ENCODE measurements around the gene ST8SIA2. TPM values are rescaled to one million over a fixed set of nuclear protein-coding genes. Genes with fewer than 3 reads are reported as not detected.

Gene ST8SIA2
- total RNA-seq, 1 donor: under 0.01 TPM

DNA sequence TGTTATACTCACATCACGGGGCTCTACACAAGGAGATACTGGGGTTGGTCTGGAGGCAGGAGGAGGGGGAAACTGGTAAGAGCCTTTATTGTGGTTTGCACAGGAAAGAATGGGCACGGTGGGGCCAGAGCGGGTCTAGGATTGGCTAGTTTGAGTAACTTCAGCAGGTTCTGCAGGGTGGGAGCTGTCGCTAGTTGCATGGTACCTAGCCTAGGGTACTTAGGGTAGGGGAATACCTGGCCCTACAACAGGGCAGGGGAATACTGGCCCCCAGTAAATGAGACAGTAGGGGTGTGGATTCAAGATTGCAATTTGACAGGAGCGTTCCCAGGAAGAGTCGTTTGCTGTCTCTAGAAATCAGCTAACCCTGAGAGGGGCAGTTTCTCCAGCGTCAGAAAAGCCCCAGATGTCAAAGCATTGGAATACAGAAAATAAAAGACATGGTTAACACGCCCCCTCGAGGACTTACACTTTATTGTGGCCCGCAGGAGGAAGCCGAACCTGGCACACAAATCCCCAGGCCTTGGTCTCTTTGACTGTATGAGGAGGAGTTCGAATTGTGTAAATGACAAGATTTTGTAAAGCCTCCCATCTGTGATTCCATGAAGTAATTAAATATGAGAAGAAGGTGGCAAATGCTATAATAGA lies 32.0 kb downstream of the ST8SIA2 start:
- TF ChIP-seq, protein P1, sequence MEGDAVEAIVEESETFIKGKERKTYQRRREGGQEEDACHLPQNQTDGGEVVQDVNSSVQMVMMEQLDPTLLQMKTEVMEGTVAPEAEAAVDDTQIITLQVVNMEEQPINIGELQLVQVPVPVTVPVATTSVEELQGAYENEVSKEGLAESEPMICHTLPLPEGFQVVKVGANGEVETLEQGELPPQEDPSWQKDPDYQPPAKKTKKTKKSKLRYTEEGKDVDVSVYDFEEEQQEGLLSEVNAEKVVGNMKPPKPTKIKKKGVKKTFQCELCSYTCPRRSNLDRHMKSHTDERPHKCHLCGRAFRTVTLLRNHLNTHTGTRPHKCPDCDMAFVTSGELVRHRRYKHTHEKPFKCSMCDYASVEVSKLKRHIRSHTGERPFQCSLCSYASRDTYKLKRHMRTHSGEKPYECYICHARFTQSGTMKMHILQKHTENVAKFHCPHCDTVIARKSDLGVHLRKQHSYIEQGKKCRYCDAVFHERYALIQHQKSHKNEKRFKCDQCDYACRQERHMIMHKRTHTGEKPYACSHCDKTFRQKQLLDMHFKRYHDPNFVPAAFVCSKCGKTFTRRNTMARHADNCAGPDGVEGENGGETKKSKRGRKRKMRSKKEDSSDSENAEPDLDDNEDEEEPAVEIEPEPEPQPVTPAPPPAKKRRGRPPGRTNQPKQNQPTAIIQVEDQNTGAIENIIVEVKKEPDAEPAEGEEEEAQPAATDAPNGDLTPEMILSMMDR (IDR thresholded peaks at IDR 0.05; ENCODE audit: insufficient read depth, low read depth, low read length): no peak
- no peak overlapping the region for H3K4me3 ChIP-seq (ENCODE audit: low read depth, low read length)
- DNase-seq (ENCODE audit: low read depth): no peak

GRCh38 chr15:92429378-92430068 lies 35.8 kb downstream of the ST8SIA2 start:
- TF ChIP-seq, protein P1 (IDR thresholded peaks at IDR 0.05; ENCODE audit: insufficient read depth, low read depth, low read length): no peak
- peak; percentile 6 for DNase-seq (ENCODE audit: low read depth)
- H3K4me3 ChIP-seq (ENCODE audit: low read depth, low read length): no peak overlapping the region

DNA sequence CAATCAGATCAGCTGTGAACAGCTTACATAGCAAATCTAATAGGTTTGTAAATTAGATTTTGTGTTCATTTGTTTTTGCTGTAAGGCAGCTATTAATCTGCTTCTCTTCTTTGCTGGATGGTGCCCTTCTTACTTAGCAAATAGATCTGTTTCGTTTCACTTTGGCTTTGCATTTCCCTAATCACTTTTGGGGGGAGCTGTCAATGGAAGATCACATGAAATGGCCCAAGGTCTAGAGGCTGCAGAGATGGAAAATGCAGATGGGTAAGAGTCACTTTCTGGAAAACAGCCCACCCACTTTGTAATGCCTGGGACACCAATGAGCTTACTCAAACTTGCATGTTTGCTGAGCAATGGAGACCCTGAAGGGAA lies 36.4 kb downstream of the ST8SIA2 start:
- no peak overlapping the region for H3K4me3 ChIP-seq (ENCODE audit: low read depth, low read length)
- DNase-seq (ENCODE audit: low read depth): no peak
- TF ChIP-seq, protein P1 (IDR thresholded peaks at IDR 0.05; ENCODE audit: insufficient read depth, low read depth, low read length): no peak

GRCh38 chr15:92435145-92435544 lies 41.5 kb downstream of the ST8SIA2 start:
- H3K4me3 ChIP-seq (ENCODE audit: low read depth, low read length): no peak overlapping the region
- DNase-seq (ENCODE audit: low read depth): no peak
- TF ChIP-seq, protein P1 (IDR thresholded peaks at IDR 0.05; ENCODE audit: insufficient read depth, low read depth, low read length): no peak

DNA sequence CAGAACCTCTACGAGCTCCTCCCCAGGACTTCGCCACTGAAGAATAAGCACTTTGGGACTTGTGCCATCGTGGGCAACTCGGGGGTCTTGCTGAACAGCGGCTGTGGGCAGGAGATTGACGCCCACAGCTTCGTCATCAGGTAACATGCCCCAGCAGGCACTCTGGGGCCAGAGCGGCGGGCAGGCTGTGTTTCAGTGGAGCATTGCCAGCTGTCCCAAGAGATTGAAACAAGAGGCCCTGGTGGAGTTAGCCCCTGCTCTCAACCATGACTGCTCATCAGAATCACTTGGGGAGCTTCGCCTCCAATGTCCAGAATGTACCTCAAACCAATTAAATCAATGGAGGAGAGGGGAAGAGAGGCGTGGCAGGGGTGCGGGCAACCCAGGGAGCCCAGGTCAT lies 44.8 kb downstream of the ST8SIA2 start:
- DNase-seq (ENCODE audit: low read depth): no peak
- TF ChIP-seq, protein P1 (IDR thresholded peaks at IDR 0.05; ENCODE audit: insufficient read depth, low read depth, low read length): no peak
- H3K4me3 ChIP-seq (ENCODE audit: low read depth, low read length): no peak overlapping the region

- TF ChIP-seq, protein P1 (IDR thresholded peaks at IDR 0.05; ENCODE audit: insufficient read depth, low read depth, low read length): no peak
- H3K4me3 ChIP-seq (ENCODE audit: low read depth, low read length): no peak overlapping the region
- DNase-seq (ENCODE audit: low read depth): no peak
Observed at GRCh38 chr15:92443381-92443780, 49.7 kb downstream of the ST8SIA2 start.
